Mesothelial cell of epicardium (in vitro differentiated cells): ENCODE results near the gene CSMD2. TPM values are rescaled to one million over a fixed set of nuclear protein-coding genes. Genes with fewer than 3 reads are reported as not detected.

Experiments used
- DNase-seq, 2 experiments: peaks; one replicate each; pipeline ENCODE4 v3.0.0; 2021; ENCODE audit warnings: low spot score in 2 of 2; ENCODE audit not compliant: unreplicated experiment in 2 of 2
- H3K27ac Mint-ChIP-seq: 2 replicates; pipeline ENCODE4 v1.8.0; 2021; ENCODE audit warnings: mixed read lengths
- H3K27me3 Mint-ChIP-seq: 2 replicates; pipeline ENCODE4 v1.8.0; 2021; ENCODE audit warnings: low read depth, mixed read lengths
- H3K36me3 Mint-ChIP-seq: 2 replicates; pipeline ENCODE4 v1.8.0; 2021; ENCODE audit warnings: mixed read lengths
- H3K4me1 Mint-ChIP-seq: 2 replicates; pipeline ENCODE4 v1.8.0; 2021; ENCODE audit warnings: mixed read lengths
- H3K4me3 Mint-ChIP-seq: 2 replicates; pipeline ENCODE4 v1.8.0; 2021; ENCODE audit warnings: mild to moderate bottlenecking, moderate library complexity, mixed read lengths
- H3K9me3 Mint-ChIP-seq: 2 replicates; pipeline ENCODE4 v1.8.0; 2021; ENCODE audit warnings: mixed read lengths
- total RNA-seq: library from RNA; stranded (reverse); gene quantifications from 3 replicates; pipeline ENCODE4 v1.2.1, GENCODE V29; 2021
- TF ChIP-seq, protein P1 (sequence below): fragments of 200-600 bp; sonication (generic); IDR thresholded peaks from one replicate; pipeline ENCODE4 v1.5.0; 2021; ENCODE audit warnings: antibody characterized with exemption; ENCODE audit not compliant: unreplicated experiment

The CSMD2 gene
- total RNA-seq, 1 donor from 2014 or later = 1.9 TPM

DNA sequence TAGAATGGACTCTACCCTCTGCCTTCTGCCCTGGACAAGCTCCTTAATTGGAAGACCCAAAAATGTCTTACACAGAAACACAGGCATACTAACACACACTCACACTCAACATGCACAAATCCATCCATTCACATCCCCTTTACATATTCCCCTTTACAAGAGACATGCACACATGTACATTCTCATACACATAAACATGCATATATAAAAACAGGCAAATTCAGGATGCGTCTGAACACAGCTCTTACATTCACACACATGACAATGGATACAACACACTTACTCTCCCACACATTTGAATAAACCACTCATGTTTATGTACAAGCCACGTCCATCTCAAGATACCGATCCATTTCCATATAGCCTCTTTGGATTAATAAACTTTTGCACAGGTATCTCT lies 216.7 kb downstream of the CSMD2 start:
- no peak for DNase-seq
- Mint-ChIP-seq H3K36me3 (no peaks in the 10 kb centered on the region), H3K27me3 (peaks cover 25% of the 10 kb centered on the region), H3K4me1 (no peaks in the 10 kb centered on the region), H3K27ac (no peak overlapping the region), H3K9me3 (no peaks in the 10 kb centered on the region), H3K4me3 (no peak overlapping the region)
- TF ChIP-seq, protein P1, sequence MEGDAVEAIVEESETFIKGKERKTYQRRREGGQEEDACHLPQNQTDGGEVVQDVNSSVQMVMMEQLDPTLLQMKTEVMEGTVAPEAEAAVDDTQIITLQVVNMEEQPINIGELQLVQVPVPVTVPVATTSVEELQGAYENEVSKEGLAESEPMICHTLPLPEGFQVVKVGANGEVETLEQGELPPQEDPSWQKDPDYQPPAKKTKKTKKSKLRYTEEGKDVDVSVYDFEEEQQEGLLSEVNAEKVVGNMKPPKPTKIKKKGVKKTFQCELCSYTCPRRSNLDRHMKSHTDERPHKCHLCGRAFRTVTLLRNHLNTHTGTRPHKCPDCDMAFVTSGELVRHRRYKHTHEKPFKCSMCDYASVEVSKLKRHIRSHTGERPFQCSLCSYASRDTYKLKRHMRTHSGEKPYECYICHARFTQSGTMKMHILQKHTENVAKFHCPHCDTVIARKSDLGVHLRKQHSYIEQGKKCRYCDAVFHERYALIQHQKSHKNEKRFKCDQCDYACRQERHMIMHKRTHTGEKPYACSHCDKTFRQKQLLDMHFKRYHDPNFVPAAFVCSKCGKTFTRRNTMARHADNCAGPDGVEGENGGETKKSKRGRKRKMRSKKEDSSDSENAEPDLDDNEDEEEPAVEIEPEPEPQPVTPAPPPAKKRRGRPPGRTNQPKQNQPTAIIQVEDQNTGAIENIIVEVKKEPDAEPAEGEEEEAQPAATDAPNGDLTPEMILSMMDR = no peak

DNA sequence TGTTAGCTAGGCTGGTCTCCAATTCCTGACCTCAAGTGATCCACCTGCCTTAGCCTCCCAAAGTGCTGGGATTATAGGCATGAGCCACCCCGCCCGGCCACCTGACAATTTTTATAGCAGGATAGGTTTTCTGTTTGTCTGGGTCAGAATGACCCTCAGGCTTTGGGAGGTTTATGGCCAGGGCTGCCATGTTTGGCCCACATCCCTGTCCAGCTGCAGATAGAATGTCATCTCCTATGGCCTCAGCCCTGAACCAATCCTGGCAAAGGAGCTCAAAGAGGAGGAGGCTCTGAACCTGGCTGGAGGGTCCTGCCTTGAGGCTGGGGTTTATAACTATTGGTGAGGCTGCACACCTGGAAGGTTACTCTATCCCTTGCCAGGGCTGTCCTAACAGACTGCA lies 218.2 kb downstream of the CSMD2 start:
- TF ChIP-seq, protein P1 = no peak
- peaks cover 23% of the 10 kb centered on the region for H3K27me3 Mint-ChIP-seq
- no peaks in the 10 kb centered on the region for H3K36me3 Mint-ChIP-seq
- H3K27ac Mint-ChIP-seq = no peak overlapping the region
- DNase-seq = no peak
- H3K9me3 Mint-ChIP-seq = no peaks in the 10 kb centered on the region
- H3K4me3 Mint-ChIP-seq = no peak overlapping the region
- H3K4me1 Mint-ChIP-seq = no peaks in the 10 kb centered on the region

DNA sequence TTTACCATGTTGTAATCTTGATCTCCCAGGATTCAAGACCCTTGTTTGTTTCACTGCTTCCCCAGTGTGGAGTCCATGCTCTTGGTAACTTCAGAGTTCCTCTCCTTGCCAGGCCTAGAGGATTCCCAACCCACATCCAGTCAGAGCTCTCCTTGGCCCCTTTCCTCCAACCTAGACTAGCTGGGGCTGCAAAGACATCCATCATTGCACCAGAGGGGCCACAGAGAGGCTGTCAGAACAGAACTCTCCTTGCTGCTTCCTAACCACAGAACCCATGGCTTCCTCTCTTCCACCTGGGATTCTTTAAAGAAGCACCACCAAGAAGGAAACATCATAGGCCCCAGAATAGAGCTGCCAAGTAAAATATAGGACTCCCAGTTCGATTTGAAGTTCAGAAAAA lies 220.2 kb downstream of the CSMD2 start:
- Mint-ChIP-seq H3K27me3 (peaks cover 30% of the 10 kb centered on the region), H3K9me3 (no peaks in the 10 kb centered on the region), H3K27ac (no peak overlapping the region), H3K36me3 (no peaks in the 10 kb centered on the region), H3K4me3 (no peak overlapping the region), H3K4me1 (no peaks in the 10 kb centered on the region)
- no peak for DNase-seq
- TF ChIP-seq, protein P1 = no peak

DNA sequence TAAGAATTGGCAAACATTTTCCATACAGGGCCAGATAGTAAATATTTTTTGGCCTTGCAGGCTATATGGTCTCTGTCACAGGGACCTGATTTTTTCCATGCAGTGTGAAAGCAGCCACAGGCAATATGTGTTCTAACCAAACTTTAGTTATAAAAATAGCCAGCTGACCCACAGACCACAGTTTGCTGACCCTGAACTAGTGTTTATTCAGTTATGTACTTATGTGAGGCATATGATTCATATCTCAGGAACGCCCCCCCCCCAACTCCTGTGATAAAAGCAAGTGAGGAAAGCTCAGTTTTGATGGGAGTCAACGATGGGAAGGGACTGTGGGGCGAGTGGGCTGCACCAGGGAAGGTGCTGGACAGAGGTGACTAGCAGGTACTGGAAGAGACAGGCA lies 221.1 kb downstream of the CSMD2 start:
- Mint-ChIP-seq H3K9me3 (peaks cover 1% of the 10 kb centered on the region), H3K4me3 (no peak overlapping the region), H3K27me3 (peaks cover 31% of the 10 kb centered on the region), H3K27ac (no peak overlapping the region), H3K36me3 (no peaks in the 10 kb centered on the region), H3K4me1 (no peaks in the 10 kb centered on the region)
- TF ChIP-seq, protein P1 = no peak
- no peak for DNase-seq

DNA sequence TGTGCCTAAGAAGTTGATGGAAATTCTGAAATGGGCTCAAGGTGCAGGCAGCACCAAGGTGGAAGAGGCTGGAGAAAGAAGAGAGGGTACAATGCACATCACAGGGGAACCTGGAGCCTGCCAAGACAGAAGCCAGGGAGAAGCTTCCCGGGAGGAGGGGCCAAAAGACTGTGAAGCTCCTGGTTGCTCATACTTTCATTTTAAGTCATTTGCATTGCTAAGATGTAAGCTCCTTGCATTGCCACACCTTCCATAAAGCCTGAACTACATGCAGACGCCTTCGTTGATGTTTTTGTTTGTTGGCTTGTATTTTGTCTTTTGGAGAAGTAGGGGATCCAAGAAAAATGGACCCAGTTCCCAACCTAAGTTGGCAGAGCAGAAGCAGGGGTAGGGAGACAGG lies 232.2 kb downstream of the CSMD2 start:
- no peak overlapping the region for H3K27ac Mint-ChIP-seq
- no peaks in the 10 kb centered on the region for H3K9me3 Mint-ChIP-seq
- peaks cover 41% of the 10 kb centered on the region for H3K27me3 Mint-ChIP-seq
- no peak overlapping the region for H3K4me3 Mint-ChIP-seq
- TF ChIP-seq, protein P1 = no peak
- H3K4me1 Mint-ChIP-seq = no peaks in the 10 kb centered on the region
- H3K36me3 Mint-ChIP-seq = no peaks in the 10 kb centered on the region
- no peak for DNase-seq

DNA sequence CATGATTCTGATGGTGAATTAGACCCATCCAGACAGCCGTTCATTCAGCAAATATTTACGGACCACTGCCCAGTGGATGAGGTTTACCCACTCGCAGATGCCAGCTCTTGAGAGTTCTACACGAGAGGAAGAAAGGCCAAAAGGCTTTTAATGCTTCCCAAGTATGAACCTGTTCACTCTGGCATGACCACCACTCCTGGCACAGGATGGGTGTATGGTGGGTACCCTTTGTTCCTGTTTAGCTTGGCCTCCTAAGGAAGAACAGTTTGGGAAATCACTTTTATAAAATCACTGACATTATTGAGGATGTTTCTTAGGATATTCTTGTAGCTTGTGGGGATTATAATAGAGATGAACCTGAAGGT lies 233.9 kb downstream of the CSMD2 start:
- H3K9me3 Mint-ChIP-seq = no peaks in the 10 kb centered on the region
- H3K4me1 Mint-ChIP-seq = no peaks in the 10 kb centered on the region
- no peaks in the 10 kb centered on the region for H3K36me3 Mint-ChIP-seq
- no peak overlapping the region for H3K4me3 Mint-ChIP-seq
- TF ChIP-seq, protein P1 = no peak
- H3K27me3 Mint-ChIP-seq = peaks cover 41% of the 10 kb centered on the region
- H3K27ac Mint-ChIP-seq = no peak overlapping the region
- no peak for DNase-seq
